Activated T-cell treated with anti-CD3 and anti-CD28 coated beads for 4 hours (primary cell): ENCODE results near the gene C3orf33.
"Not testable (repeated sequence)": the region's sequence is repeated elsewhere in the genome, so short reads cannot be mapped to it uniquely, and the experiment has no call there.

Source experiments
- DNase-seq: peaks from one replicate; pipeline ENCODE4 v3.0.0-alpha.2; 2020

The C3orf33 gene, protein sequence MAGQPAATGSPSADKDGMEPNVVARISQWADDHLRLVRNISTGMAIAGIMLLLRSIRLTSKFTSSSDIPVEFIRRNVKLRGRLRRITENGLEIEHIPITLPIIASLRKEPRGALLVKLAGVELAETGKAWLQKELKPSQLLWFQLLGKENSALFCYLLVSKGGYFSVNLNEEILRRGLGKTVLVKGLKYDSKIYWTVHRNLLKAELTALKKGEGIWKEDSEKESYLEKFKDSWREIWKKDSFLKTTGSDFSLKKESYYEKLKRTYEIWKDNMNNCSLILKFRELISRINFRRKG

DNA sequence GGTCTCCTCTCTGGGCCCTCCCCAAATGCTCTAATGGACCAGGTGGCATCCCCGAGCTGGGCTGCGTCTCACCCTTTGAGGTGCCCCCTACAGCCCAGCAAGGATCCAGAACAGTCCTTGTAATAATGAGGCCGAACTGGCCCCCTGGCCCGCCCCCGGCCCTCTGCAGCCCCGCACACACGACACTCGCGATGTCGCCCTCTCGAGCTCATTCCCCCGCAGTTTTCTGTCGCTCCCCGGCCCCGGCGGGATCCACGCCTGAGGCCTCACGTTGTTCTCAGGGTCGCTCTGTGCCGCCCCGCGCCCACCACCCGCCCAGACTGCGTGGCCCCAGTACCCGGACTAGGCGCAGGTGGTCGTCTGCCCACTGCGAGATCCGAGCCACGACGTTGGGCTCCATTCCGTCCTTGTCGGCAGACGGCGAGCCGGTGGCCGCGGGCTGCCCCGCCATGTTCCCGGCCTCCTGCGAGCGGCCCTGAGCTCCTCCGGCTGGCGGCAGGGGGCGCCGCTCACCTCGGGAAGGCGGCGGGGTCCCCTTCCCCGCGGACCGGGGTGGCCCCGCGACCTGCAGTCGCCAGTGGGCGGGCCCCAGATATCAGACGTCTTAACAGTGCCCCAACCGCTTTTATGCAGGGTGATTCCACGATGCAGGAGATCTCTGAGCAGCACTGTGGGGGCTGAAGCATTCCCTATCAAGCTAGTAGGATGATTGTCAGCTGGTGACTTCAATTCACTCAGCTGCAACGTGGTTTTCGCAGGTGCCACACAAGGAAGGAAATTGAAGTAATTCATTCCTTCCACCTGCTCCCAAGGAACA, at the start of gene C3orf33:
Gene C3orf33, minus strand, starts transcription at position 477 of the 817 bp plus-strand sequence. Its CDS starts 26 bp downstream, at position 451.
- peak; percentile 65 for DNase-seq

DNA sequence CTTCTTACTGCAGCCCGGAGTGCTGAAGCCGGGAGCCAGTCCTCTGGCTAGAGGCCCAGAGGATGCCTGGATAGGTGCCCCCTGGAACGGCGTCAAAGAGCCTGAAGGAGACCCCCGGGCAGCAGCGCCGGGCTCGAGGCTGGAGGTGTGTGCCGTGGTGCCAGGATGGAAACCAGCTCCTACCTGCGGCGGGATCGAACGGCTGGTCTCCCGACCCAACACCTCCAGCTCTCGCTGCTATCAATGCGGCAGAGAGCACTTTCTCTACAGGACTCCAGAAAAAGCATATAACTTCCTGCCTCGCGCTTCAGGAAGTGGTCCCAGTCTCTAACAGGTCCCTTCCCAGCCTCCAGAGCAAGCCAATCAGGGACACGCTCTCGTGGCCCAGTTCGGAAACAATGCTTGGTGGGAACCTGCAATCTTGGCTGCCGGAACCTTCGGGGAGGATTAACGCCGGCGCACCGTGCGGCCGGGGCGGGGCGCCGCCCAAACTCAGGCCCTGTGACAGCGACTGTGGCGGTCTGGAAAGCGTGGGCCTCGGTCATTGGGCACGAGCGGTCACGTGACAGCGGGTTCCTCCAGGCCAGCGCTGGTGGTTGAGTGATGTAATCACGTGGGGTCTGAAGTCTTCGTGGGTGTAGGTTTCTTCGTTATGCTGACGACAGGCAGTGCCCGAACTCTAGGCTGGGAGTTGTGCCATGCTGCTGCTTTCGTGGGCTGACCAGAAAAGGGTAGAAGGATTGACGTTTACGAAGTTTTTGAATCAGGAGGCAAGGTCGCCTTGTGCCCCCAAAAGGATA, 48.3 kb upstream of the C3orf33 start, which contains the start of gene SLC33A1:
Gene SLC33A1, minus strand, starts transcription at position 287 of the 800 bp plus-strand sequence. CDS start 430 bp downstream, outside the sequence.
- DNase-seq, result peak; percentile 95

DNA sequence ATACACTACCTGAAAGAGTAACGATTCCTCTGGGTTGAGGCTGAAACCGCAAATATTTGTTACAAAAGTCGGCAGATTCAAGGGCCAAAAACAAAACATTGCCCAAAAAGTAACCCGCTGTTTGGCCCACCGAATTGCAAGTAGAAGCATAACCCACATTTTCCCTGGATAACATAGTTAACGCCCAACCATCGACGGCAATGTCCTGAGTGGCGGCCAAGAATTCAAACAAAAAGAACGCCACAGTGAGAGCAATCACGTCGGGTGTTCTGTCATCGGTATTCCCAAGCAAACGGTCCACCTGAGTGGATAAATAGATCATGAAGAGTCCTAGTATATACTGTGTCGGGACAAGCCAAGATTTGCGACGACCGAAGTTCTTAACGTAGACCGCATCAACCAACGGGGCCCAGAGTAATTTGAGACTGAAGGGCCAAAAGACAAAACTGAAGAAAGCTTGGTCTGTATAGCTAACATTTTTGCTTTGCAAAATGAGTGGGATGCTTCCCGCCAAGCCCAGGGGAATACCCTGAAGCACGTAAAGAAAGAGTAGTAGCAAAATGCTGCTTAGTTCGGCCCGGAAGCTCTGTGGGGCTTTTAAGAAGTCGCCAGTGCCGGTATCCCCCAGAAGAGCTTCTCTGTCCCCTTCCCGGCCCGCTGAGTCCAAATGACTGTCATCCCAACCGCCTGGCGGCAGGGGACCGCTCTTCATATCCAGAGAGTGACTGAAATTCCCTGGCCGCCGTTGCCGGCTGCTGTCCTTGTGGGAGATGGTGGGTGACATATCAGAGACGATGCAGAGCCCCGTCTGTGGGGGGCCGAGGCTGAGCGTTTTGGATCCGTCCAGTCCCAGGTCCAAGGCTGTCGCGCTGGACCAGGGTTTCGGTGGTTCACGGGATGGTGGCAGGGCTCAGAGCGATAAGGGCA, 47.4 kb upstream of the C3orf33 start:
- peak; percentile 22 for DNase-seq

DNA sequence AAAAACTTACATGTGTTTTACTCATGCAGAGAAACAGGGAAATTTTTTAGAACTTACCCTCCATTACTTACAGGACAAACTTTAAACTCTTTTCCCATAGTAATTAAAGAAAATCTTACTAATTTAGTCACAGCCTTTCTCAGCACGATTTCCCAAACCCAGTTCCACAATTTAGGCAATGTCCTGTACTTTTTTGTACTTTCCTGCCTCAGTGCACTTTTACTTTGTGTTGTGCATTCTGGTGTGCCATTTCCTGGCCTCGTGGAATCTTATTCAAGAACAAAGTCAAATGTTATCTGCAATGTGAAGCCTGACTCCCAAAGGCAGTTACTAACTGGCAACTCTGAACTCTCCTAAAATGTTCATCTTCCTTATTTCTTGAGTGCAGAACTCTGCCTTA, 46.3 kb upstream of the C3orf33 start:
- DNase-seq, result no peak

DNA sequence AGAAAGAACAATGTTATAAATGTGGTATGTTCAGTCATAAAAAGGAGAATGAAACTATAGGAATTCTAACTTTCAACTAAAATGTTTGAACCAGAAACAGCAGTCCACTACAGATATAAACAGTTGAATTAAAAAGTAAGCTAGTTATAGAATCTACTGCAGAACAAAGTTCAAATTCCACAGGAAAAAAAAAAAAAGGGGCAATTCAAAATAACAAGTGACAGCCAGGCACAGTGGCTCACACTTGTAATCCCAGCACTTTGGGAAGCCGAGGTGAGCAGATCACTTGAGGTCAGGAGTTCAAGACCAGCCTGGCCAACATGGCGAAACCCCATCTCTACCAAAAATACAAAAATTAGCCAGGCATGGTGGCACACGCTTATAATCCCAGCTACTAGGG, 43.3 kb upstream of the C3orf33 start:
- DNase-seq, result not testable (repeated sequence)

DNA sequence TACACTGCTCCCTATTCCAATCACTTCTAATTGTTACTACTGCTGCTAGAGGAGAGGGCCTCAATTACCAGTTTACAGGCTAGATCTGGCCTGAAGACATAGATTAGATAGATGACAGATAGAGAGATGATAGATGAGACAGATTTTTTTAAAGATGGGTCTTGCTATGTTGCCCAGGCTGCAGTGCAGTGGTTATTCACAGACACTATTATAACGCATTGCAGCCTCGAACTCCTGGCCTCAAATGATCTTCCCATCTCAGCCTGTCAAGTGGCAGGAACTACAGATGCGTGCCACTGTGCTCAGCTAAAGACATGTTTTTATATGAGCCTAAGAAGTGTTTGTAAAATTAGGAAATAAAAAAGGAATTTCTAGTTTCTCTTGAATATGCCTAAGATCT, 41.9 kb upstream of the C3orf33 start:
- DNase-seq, result no peak

DNA sequence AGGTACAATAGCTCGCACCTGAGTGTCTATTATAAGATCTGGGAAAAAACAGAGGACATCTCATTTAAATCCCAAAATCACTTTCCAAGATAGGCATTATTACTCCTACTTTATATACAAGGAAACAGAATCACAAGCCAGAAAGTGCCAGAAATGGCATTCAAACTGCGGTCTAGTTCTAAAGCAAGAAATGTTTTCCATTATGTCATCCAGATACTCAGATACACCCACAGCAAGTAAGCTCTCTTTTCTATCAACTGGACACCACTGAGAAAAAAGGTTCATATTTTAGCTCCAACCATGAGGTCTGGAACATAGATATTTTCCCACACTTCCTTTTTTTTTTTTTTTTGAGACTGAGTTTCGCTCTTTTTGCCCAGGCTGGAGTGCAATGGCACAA, 40.0 kb upstream of the C3orf33 start:
- no peak for DNase-seq

DNA sequence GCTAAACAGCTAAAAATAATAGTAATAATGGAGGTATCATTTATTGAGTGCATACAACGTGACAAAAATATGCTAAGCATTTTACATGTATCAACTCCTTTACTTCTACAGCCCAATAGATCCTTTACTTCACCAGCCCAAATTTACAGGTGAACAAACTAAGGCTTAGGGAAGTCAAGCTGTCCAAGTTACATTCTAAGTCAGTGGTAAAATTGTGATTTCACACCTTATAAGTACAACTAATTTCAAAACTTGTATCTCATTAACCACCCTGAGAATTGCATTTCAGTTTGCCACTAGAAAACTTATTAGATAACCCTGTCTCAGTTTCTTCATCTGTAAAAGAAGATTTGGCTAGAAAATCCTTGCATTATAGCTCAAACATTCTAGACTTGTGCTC, 37.5 kb upstream of the C3orf33 start:
- DNase-seq, result no peak

DNA sequence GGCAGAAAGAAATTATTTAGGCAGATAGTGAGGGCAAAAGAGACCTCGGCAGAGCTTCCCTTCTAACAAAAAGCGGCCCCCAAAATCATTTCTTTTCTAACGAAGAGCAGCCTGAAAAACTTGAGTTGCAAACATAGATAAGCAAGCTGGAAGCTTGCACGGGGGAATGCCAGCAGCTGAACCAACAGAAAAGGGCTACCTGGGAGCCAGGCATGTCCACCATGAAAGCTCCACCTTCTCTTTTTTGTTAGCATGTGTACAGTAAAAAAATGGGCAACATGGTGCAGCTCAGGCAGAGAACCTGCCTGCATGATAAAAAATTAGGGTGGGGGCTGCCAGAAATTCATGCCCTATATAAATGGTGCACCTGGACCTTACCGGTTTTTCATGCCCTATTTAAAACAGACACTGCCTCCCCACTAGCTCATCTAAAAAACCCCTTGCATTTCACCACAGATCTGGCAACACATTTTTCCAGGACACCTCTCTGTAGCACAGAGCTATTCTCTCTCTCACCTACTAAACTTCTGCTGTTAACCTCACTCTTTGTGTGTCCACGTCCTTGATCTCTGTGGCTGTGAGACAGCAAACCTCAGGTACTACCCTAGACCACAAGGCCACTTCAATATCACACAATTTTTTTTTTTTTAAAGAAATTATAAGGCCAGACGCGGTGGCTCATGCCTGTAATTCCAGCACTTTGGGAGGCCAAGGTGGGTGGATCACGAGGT, 29.4 kb upstream of the C3orf33 start:
- no peak for DNase-seq

DNA sequence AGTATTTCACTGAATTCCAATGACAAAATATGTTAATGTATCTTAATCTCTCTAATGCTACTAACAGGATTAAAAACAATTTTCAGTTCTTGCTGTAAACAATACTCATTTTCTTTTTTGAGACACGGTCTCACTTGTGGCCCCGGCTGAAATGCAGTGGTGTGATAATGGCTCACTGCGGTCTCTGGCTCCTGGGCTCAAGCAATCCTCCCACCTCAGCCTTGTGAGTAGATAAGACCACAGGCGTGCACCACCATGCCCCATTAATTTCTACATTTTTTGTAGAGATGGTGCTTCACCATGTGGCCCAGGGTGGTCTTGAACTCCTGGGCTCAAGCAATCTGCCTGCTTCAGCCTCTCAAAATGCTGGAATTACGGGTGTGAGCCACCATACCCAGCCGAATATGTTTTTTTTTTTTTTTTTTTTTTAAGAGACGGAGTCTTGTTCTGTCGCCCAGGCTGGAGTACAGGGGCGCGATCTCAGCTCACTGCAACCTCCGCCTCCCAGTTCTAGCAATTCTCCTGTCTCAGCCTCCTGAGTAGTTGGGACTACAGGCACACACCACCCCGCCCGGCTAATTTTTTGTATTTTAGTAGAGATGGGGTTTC, 22.5 kb upstream of the C3orf33 start:
- not testable (repeated sequence) for DNase-seq

DNA sequence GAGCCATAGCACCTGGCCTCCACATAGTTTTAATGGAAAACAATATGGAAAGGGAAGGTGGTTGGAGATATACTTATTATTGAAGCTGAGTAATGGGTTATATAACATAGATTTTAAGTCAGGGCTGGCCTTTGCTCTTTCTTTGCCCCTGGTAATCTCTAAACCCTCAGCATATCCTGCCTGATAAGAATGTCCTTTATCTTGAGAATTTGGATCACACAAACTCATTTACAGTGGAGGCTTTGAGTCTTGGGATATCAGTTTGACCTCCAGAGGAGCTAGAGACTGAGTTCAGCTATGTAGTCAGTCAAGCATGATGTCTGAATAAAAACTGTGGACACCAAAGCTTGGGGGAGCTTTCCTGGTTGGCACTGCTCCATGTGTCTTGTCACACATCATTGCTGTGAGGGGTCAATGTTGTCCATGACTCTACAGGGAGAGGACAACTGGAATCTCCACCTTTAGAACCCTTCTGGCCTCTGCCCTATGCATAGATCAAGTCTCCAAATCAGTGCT, 9.0 kb upstream of the C3orf33 start:
- DNase-seq, result no peak

DNA sequence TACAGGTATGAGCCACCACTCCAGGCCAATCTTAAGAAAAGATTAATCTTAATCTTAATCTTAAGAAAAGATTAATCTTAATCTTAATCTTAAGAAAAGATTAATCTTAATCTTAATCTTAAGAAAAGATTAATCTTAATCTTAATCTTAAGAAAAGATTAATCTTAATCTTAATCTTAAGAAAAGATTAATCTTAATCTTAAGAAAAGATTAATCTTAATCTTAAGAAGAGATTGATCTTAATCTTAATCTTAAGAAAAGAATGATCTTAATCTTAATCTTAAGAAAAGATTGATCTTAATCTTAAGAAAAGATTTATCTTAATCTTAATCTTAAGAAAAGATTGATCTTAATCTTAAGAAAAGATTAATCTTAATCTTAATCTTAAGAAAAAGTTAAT, 7.1 kb upstream of the C3orf33 start:
- not testable (repeated sequence) for DNase-seq

DNA sequence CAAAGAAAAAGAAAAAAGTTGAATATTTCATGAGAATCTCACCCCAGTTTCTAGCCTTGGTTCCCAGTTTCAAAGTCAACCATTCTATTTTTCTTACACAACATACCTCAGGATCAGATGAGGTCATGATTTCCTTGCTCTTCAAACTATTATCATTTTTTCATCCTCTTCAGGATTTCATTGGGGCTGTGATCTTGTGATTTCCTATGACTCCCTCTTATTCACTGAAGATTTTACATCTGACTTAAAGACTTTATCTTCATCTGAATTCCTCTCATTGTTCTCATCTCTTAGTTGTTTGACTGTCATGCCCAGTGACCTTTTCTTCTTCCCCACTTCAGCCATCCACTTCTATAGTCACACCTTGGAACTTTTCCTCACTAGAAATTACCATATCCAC, 3.1 kb upstream of the C3orf33 start:
- DNase-seq, result no peak

DNA sequence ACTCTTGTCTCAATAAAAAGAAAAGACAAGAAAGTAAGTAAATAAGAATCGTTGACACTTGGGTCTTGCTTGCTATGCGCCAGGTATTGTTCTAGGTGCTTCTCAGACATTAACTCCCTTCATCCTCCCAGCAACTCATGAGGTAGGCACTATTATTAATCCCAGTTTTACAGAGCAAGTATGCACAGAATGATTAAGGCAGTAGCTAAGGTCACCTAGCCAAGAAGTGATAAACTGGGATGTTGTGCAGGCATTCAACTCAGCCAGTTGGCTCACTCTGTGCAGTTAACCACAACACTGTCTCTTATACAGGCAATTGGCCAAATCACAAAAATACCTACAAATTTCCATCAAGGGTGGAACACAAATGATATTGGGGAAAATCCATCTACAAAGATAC, 1.7 kb upstream of the C3orf33 start:
- no peak for DNase-seq

DNA sequence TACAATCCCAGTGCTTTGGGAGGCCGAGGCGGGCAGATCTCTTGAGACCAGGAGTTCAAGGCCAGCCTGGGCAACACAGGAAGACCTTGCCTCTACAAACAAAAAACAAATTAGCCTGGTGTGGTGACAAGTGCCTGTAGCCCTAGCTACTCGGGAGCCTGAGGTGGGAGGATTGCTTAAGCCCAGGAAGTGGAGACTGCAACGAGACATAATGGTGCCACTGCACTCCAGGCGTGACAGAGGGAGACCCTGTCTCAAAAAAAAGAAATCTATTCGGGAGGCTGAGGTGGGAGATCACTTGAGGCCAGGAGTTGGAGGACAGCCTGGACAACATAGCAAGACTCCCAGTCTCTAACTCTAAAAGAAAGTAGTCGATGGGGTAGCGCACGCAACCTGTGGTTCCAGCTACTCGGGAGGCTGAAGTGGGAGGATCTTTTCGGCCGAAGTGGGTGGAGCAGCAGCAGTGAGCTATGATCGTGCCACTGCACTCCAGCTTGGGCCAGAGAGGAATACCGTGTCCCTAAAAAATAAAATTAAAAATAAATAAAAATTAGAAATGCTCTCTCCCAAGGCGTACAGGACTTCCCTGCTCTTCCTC, 775 bp downstream of the C3orf33 start:
- no peak for DNase-seq

DNA sequence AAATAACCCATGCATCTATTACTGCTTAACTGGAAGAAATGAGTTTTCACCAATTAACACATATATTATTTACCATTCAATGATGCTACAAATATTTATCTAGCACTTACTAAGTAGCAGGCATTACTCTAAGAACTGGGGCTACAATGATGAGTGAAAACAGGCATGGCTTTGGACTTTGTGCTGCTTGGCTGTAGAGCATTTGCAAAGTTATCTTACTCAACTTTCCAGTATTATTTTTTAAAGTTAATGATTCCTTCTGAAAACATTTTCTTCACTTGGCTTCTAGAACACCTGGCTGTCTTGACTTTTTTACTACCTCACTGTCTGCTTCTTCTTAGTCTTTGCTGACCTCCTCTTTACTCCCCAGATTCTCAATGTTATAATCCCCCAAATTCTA, 1.8 kb downstream of the C3orf33 start:
- DNase-seq, result no peak

DNA sequence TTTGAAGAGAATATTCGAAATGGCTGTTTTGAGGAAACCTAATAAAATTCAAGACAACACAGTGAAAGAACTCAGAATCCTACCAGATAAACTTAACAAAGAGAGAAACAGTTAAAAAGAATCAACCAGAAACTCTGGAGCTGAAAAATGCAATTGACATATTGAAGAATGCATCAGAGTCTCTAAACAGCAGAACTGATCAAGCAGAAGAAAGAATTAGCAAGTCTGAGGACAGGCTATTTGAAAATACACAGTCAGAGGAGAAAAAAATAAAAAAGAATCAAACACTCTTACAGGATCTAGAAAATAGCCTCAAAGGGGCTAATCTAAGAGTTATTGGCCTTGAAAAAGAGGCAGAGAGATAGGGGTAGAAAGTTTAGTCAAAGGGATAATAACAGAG, 13.5 kb downstream of the C3orf33 start:
- DNase-seq, result no peak

DNA sequence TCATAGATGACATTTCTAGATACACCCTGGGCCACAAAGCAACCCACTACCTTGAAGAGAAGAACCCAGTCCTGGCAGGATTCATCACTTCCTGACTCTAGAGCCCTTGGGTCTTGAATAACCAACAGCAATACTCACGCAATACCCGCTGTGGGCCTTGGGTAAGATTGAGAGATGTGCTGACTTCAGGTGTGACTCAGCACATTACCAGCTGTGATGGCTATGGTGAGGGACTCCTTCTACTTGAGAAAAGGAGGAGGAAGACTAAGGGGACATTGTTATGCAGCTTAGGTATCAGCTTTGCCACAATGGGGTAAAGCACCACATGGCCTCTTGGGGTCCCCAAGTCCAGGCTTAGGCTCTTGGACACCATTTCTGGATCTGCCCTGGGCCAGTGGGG, 14.9 kb downstream of the C3orf33 start:
- no peak for DNase-seq

DNA sequence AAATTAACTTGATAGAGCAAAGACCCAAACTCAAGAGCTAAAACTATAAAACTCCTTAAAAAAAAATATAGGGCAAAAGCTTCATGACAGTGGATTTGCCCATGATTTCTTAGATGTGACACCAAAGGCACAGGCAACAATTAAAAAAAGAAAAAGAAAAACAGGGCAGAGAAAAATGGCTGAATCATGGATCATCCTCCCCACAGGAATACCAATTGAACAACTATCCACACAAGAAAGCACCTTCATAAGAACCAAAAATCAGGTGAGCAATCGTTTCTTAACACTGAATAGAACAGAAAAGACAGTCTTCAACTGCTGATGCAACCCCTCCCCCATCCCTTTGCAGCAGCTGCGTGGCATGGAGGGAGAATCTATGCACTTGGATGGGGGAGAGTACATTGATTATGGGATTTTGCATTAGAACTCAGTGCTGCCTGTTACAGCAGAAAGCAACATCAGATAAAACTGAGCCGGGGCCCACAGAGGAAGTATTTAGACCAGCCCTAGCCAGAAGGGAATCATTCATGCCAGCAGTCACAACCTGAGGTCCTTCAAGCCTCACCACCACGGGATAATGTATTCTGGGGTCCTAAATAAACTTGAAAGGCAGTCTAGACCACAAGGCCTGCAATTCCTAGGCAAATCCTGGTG, 15.7 kb downstream of the C3orf33 start:
- DNase-seq, result no peak
